ENCODE data around the gene SLC39A3. TPM values are rescaled to one million over a fixed set of nuclear protein-coding genes. Genes with fewer than 3 reads are reported as not detected.

SLC39A3 gene
- total RNA-seq, 1 experiment from 2014 or later, result 33.2 TPM

DNA sequence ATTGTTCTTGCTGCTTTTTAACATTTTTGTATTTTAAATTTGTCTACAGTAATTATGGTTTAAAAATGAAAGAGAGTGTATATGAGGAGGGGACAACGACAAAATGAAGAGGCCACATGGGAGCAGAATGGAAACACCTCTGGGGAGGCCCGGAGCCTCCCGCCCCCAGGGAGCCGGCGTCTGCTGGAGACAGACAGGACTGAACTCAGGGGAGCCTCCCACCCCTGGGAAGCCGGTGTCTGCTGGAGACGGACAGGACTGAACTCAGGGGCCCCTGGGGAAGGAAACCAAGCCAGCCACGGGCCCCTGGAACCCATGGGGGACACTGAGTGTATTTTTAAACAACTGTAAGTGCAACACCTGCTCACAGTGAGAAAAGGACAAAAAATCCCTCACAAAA lies 16.7 kb upstream of the SLC39A3 start:
- ChIA-PET POLR2A (no interaction called here), CTCF (no interaction called here)
- TF ChIP-seq, protein P1, sequence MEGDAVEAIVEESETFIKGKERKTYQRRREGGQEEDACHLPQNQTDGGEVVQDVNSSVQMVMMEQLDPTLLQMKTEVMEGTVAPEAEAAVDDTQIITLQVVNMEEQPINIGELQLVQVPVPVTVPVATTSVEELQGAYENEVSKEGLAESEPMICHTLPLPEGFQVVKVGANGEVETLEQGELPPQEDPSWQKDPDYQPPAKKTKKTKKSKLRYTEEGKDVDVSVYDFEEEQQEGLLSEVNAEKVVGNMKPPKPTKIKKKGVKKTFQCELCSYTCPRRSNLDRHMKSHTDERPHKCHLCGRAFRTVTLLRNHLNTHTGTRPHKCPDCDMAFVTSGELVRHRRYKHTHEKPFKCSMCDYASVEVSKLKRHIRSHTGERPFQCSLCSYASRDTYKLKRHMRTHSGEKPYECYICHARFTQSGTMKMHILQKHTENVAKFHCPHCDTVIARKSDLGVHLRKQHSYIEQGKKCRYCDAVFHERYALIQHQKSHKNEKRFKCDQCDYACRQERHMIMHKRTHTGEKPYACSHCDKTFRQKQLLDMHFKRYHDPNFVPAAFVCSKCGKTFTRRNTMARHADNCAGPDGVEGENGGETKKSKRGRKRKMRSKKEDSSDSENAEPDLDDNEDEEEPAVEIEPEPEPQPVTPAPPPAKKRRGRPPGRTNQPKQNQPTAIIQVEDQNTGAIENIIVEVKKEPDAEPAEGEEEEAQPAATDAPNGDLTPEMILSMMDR (IDR thresholded peaks at IDR 0.05; ENCODE audit: insufficient read depth in 1 of 2, low read depth in 1 of 2, low read length in 1 of 2, severe bottlenecking in 1 of 2, unreplicated experiment in 1 of 2), result no peak

DNA sequence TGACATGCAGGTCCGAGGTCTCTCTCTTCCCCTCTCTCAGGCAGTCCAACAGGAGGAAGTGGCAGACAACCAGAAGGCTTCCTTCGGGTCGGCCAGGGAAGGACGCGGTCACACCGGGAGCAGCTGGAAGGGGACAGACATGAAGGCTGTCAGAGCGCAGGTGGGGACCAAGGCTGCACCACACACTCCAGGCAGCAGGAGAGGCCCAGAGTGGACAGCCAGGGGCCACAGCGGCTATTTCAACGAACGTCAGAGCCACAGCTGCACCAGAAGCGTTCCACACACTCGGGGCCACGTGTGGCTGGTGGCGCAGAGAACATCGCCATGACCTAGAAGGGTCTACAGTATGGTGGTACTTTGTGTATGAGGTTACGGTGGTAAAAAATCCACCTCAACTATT lies 16.0 kb upstream of the SLC39A3 start:
- Histone ChIP-seq H3K27me3 (replicated peaks; ENCODE audit: control insufficient read depth, insufficient read depth, low read length) (no peaks in the 10 kb centered on the region), H3K9me3 (no peaks in the 10 kb centered on the region), H3K36me3 (ENCODE audit: control insufficient read depth, insufficient read depth, low read length) (no peaks in the 10 kb centered on the region; the same call in 1 of the 2 replicates), H3K4me1 (no peaks in the 10 kb centered on the region), H3K4me3 (ENCODE audit: low read depth, low read length) (no peak overlapping the region)
- intact Hi-C loops (cut with micrococcal nuclease; ENCODE audit: unreplicated experiment), result no loop called here
- TF ChIP-seq, protein P1 (IDR thresholded peaks at IDR 0.05; ENCODE audit: insufficient read depth in 1 of 2, low read depth in 1 of 2, low read length in 1 of 2, severe bottlenecking in 1 of 2, unreplicated experiment in 1 of 2), result no peak
- ChIA-PET CTCF (no interaction called here), POLR2A (no interaction called here)
- peaks cover 71% of the 10 kb centered on the region for H3K36me3 Mint-ChIP-seq (ENCODE audit: insufficient read depth, unreplicated experiment)
- DNase-seq, result no peak
- no peaks in the 10 kb centered on the region for H3K4me1 Mint-ChIP-seq (ENCODE audit: low read depth, unreplicated experiment)
- H3K27me3 Mint-ChIP-seq (ENCODE audit: insufficient read depth, unreplicated experiment), result no peaks in the 10 kb centered on the region
- no peak overlapping the region for H3K27ac Mint-ChIP-seq (ENCODE audit: unreplicated experiment)
- H3K4me3 Mint-ChIP-seq (ENCODE audit: unreplicated experiment), result no peak overlapping the region
- no TSS peak for BruUV-seq (replicated peaks)
- H3K9me3 Mint-ChIP-seq (ENCODE audit: unreplicated experiment), result no peaks in the 10 kb centered on the region

More for the DNA sequence above, 16.7 kb upstream of the SLC39A3 start:
- H3K4me1 ChIP-seq, result no peaks in the 10 kb centered on the region
- no peak overlapping the region for H3K4me3 ChIP-seq (ENCODE audit: low read depth, low read length)
- no peaks in the 10 kb centered on the region for H3K27me3 ChIP-seq (replicated peaks; ENCODE audit: control insufficient read depth, insufficient read depth, low read length)
- H3K9me3 ChIP-seq, result no peaks in the 10 kb centered on the region
- Mint-ChIP-seq H3K36me3 (ENCODE audit: insufficient read depth, unreplicated experiment) (peaks cover 75% of the 10 kb centered on the region), H3K4me3 (ENCODE audit: unreplicated experiment) (no peak overlapping the region), H3K9me3 (ENCODE audit: unreplicated experiment) (no peaks in the 10 kb centered on the region), H3K27me3 (ENCODE audit: insufficient read depth, unreplicated experiment) (no peaks in the 10 kb centered on the region), H3K4me1 (ENCODE audit: low read depth, unreplicated experiment) (no peaks in the 10 kb centered on the region), H3K27ac (ENCODE audit: unreplicated experiment) (no peak overlapping the region)
- H3K36me3 ChIP-seq (ENCODE audit: control insufficient read depth, insufficient read depth, low read length), result no peaks in the 10 kb centered on the region; the same call in 1 of the 2 replicates
- no peak for DNase-seq
- BruUV-seq (replicated peaks), result no TSS peak
- intact Hi-C loops (cut with micrococcal nuclease; ENCODE audit: unreplicated experiment), result no loop called here

DNA sequence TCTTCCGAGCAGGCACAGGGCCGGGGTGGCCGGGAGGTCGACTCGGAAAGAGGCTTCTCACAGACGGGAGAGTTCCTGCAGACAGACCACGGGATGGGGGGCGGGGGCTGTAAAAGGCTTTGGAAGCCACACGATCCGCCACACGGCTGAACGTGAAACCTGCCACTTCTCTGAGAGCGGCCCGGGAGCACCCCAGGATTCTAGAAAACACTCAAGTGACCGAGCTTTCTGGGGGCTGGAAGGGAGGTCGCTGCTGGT lies 15.6 kb upstream of the SLC39A3 start:
- Mint-ChIP-seq H3K36me3 (ENCODE audit: insufficient read depth, unreplicated experiment) (peaks cover 67% of the 10 kb centered on the region), H3K4me1 (ENCODE audit: low read depth, unreplicated experiment) (no peaks in the 10 kb centered on the region), H3K27ac (ENCODE audit: unreplicated experiment) (no peak overlapping the region), H3K27me3 (ENCODE audit: insufficient read depth, unreplicated experiment) (no peaks in the 10 kb centered on the region), H3K9me3 (ENCODE audit: unreplicated experiment) (no peaks in the 10 kb centered on the region), H3K4me3 (ENCODE audit: unreplicated experiment) (no peak overlapping the region)
- H3K36me3 ChIP-seq (ENCODE audit: control insufficient read depth, insufficient read depth, low read length), result no peaks in the 10 kb centered on the region; the same call in 1 of the 2 replicates
- DNase-seq, result no peak
- H3K4me3 ChIP-seq (ENCODE audit: low read depth, low read length), result no peak overlapping the region
- no peaks in the 10 kb centered on the region for H3K4me1 ChIP-seq
- no peaks in the 10 kb centered on the region for H3K27me3 ChIP-seq (replicated peaks; ENCODE audit: control insufficient read depth, insufficient read depth, low read length)
- BruUV-seq (replicated peaks), result no TSS peak
- ChIA-PET CTCF (no interaction called here), POLR2A (no interaction called here)
- TF ChIP-seq, protein P1 (IDR thresholded peaks at IDR 0.05; ENCODE audit: insufficient read depth in 1 of 2, low read depth in 1 of 2, low read length in 1 of 2, severe bottlenecking in 1 of 2, unreplicated experiment in 1 of 2), result no peak
- intact Hi-C loops (cut with micrococcal nuclease; ENCODE audit: unreplicated experiment), result no loop called here
- no peaks in the 10 kb centered on the region for H3K9me3 ChIP-seq

All from Caco-2 (cell line).